ENCODE results near the gene NR4A1. TPM values are rescaled to one million over a fixed set of nuclear protein-coding genes. Genes with fewer than 3 reads are reported as not detected.

NR4A1 gene
- total RNA-seq, 2 experiments from 2014 or later: 67.0 to 79.2 TPM

GRCh38 chr12:52059582-52060497 lies 8.6 kb downstream of the NR4A1 start:
- intact Hi-C loops (cut with DNase I, micrococcal nuclease): no loop called here
- Mint-ChIP-seq H3K27me3 (no peaks in the 10 kb centered on the region), H3K4me1 (ENCODE audit: low read depth) (no peaks in the 10 kb centered on the region), H3K27ac (no peak overlapping the region), H3K36me3 (ENCODE audit: low read depth) (peaks cover 4% of the 10 kb centered on the region), H3K4me3 (no peak overlapping the region), H3K9me3 (no peaks in the 10 kb centered on the region)
- Histone ChIP-seq H3K27ac (ENCODE audit: low read depth in 1 of 2, low read length in 2 of 2) (no peak overlapping the region), H3K4me1 (ENCODE audit: insufficient read depth, low read length) (no peaks in the 10 kb centered on the region), H3K36me3 (ENCODE audit: insufficient read depth, low read length) (peaks cover 10% of the 10 kb centered on the region), H3K27me3 (ENCODE audit: control insufficient read depth in 1 of 2, insufficient read depth in 2 of 2, low read length in 2 of 2) (no peaks in the 10 kb centered on the region), H3K9me3 (ENCODE audit: control insufficient read depth in 1 of 2, insufficient read depth in 1 of 2, low read length in 2 of 2) (no peaks in the 10 kb centered on the region), H3K4me3 (ENCODE audit: low read length) (no peak overlapping the region)
- ATAC-seq (ENCODE audit: poor library complexity) (no peak), DNase-seq (no peak)
- ChIA-PET POLR2A (interaction anchor here (1.6 to 2.0 kb wide), 2 partner anchors 9 to 10 kb away, joined by 5 read pairs; partner anchors contain the start of genes ATG101 and NR4A1), CTCF (interaction anchor here (1.1 to 1.2 kb wide), 2 partner anchors 9 to 34 kb away, joined by 3 to 9 read pairs; no protein-coding TSS in a partner anchor)
- no peak for TF ChIP-seq CTCF (IDR thresholded peaks at IDR 0.05)

- no peaks in the 10 kb centered on the region for H3K9me3 Mint-ChIP-seq
- TF ChIP-seq CTCF (IDR thresholded peaks at IDR 0.05): no peak
- no peaks in the 10 kb centered on the region for H3K27me3 ChIP-seq (ENCODE audit: control insufficient read depth in 1 of 2, insufficient read depth in 2 of 2, low read length in 2 of 2)
- POLR2A ChIA-PET: interaction anchor here (1.6 to 2.2 kb wide), 3 partner anchors 9 to 10 kb away, joined by 5 to 6 read pairs (median 5); partner anchors contain the start of genes ATG101 and NR4A1
- peaks cover 10% of the 10 kb centered on the region for H3K36me3 ChIP-seq (ENCODE audit: insufficient read depth, low read length)
- no peaks in the 10 kb centered on the region for H3K27me3 Mint-ChIP-seq
- no peak overlapping the region for H3K4me3 Mint-ChIP-seq
- no peak overlapping the region for H3K27ac Mint-ChIP-seq
- no peaks in the 10 kb centered on the region for H3K9me3 ChIP-seq (ENCODE audit: control insufficient read depth in 1 of 2, insufficient read depth in 1 of 2, low read length in 2 of 2)
- intact Hi-C loops (cut with DNase I, micrococcal nuclease): no loop called here
- no peak overlapping the region for H3K4me3 ChIP-seq (ENCODE audit: low read length)
- H3K27ac ChIP-seq (ENCODE audit: low read depth in 1 of 2, low read length in 2 of 2): no peak overlapping the region
- H3K4me1 ChIP-seq (ENCODE audit: insufficient read depth, low read length): no peaks in the 10 kb centered on the region
- H3K4me1 Mint-ChIP-seq (ENCODE audit: low read depth): no peaks in the 10 kb centered on the region
- CTCF ChIA-PET: interaction anchor here (2.5 kb wide), 1 partner anchor 35 kb away, joined by 11 read pairs; no protein-coding TSS in a partner anchor
- DNase-seq: no peak
- ATAC-seq (ENCODE audit: poor library complexity): no peak
- H3K36me3 Mint-ChIP-seq (ENCODE audit: low read depth): peaks cover 4% of the 10 kb centered on the region
Measured at GRCh38 chr12:52060498-52061177, 9.4 kb downstream of the NR4A1 start.

GRCh38 chr12:52061470-52062166 lies 10.4 kb downstream of the NR4A1 start:
- H3K4me1 Mint-ChIP-seq (ENCODE audit: low read depth): no peaks in the 10 kb centered on the region
- ChIA-PET POLR2A (interaction anchor here (1.6 to 2.2 kb wide), 2 partner anchors 8 to 10 kb away, joined by 5 to 6 read pairs; partner anchors contain the start of genes ATG101 and NR4A1), CTCF (interaction anchor here (2.5 kb wide), 1 partner anchor 36 kb away, joined by 11 read pairs; no protein-coding TSS in a partner anchor)
- intact Hi-C loops (cut with DNase I, micrococcal nuclease): no loop called here
- H3K27me3 ChIP-seq (ENCODE audit: control insufficient read depth in 1 of 2, insufficient read depth in 2 of 2, low read length in 2 of 2): no peaks in the 10 kb centered on the region
- H3K9me3 Mint-ChIP-seq: no peaks in the 10 kb centered on the region
- H3K4me3 Mint-ChIP-seq: no peak overlapping the region
- ATAC-seq (ENCODE audit: poor library complexity) (no peak), DNase-seq (no peak)
- H3K27me3 Mint-ChIP-seq: no peaks in the 10 kb centered on the region
- H3K9me3 ChIP-seq (ENCODE audit: control insufficient read depth in 1 of 2, insufficient read depth in 1 of 2, low read length in 2 of 2): no peaks in the 10 kb centered on the region
- H3K27ac ChIP-seq (ENCODE audit: low read depth in 1 of 2, low read length in 2 of 2): no peak overlapping the region
- H3K27ac Mint-ChIP-seq: no peak overlapping the region
- no peak for TF ChIP-seq CTCF (IDR thresholded peaks at IDR 0.05)
- no peaks in the 10 kb centered on the region for H3K4me1 ChIP-seq (ENCODE audit: insufficient read depth, low read length)
- H3K4me3 ChIP-seq (ENCODE audit: low read length): no peak overlapping the region
- H3K36me3 ChIP-seq (ENCODE audit: insufficient read depth, low read length): peaks cover 10% of the 10 kb centered on the region
- peaks cover 4% of the 10 kb centered on the region for H3K36me3 Mint-ChIP-seq (ENCODE audit: low read depth)

All from CD4-positive, alpha-beta T cell (primary cell).